Parathyroid adenoma (tissue), 2 donors: Measurements from ENCODE around the gene OSBPL3.
A peak's percentile ranks its signal among the peaks of the same experiment; 100 is the strongest.

Experiments
- H2AFZ ChIP-seq: fragments of 300-600 bp; sonication (generic); one replicate; pipeline ENCODE4 v1.7.0; 2017; ENCODE audit warnings: antibody characterized with exemption, mild to moderate bottlenecking
- H3K27ac ChIP-seq: fragments of 300-600 bp; sonication (generic); one replicate; pipeline ENCODE4 v1.7.0; 2017
- H3K27me3 ChIP-seq: fragments of 300-600 bp; sonication (generic); one replicate; pipeline ENCODE4 v1.7.0; 2017; ENCODE audit warnings: low read length; ENCODE audit not compliant: control insufficient read depth, insufficient read depth
- H3K36me3 ChIP-seq: fragments of 300-600 bp; sonication (generic); one replicate; pipeline ENCODE4 v1.7.0; 2017; ENCODE audit warnings: low read length; ENCODE audit not compliant: control insufficient read depth, insufficient read depth
- H3K4me1 ChIP-seq: fragments of 300-600 bp; sonication (generic); one replicate; pipeline ENCODE4 v1.7.0; 2017; ENCODE audit warnings: control low read depth
- H3K4me2 ChIP-seq: fragments of 300-600 bp; sonication (generic); one replicate; pipeline ENCODE4 v1.7.0; 2017; ENCODE audit warnings: low read length
- H3K4me3 ChIP-seq: fragments of 300-600 bp; sonication (generic); one replicate; pipeline ENCODE4 v1.7.0; 2017; ENCODE audit warnings: low read depth, low read length
- H3K79me2 ChIP-seq: fragments of 300-600 bp; sonication (generic); one replicate; pipeline ENCODE4 v1.7.0; 2017; ENCODE audit warnings: control low read depth
- H3K9ac ChIP-seq: fragments of 300-600 bp; sonication (generic); one replicate; pipeline ENCODE4 v1.7.0; 2017; ENCODE audit warnings: mild to moderate bottlenecking
- H3K9me3 ChIP-seq: fragments of 300-600 bp; sonication (generic); one replicate; pipeline ENCODE4 v1.7.0; 2017; ENCODE audit warnings: low read length; ENCODE audit not compliant: control insufficient read depth
- CTCF ChIP-seq: fragments of 300-600 bp; sonication (generic); IDR thresholded peaks from one replicate; pipeline ENCODE4 v1.7.0; 2017; ENCODE audit warnings: antibody characterized with exemption, mild to moderate bottlenecking
- donor health status: primary hyperparathyroidism.

The OSBPL3 gene

GRCh38 chr7:24829787-24830186, 150.2 kb downstream of the OSBPL3 start:
- Histone ChIP-seq H3K9me3 (no peaks in the 10 kb centered on the region), H3K4me1 (no peaks in the 10 kb centered on the region), H3K9ac (no peak overlapping the region), H3K27ac (no peak overlapping the region), H3K36me3 (no peaks in the 10 kb centered on the region), H2AFZ (no peak overlapping the region), H3K4me3 (no peak overlapping the region), H3K79me2 (no peaks in the 10 kb centered on the region), H3K27me3 (no peaks in the 10 kb centered on the region), H3K4me2 (no peak overlapping the region)
- TF ChIP-seq CTCF = no peak

- Histone ChIP-seq H3K36me3 (no peaks in the 10 kb centered on the region), H3K27me3 (no peaks in the 10 kb centered on the region), H3K9me3 (no peaks in the 10 kb centered on the region), H3K9ac (no peak overlapping the region), H3K27ac (peak overlapping the region; percentile 16), H2AFZ (no peak overlapping the region), H3K4me1 (no peaks in the 10 kb centered on the region), H3K4me3 (no peak overlapping the region), H3K79me2 (no peaks in the 10 kb centered on the region), H3K4me2 (no peak overlapping the region)
- TF ChIP-seq CTCF = no peak
Observed at GRCh38 chr7:24828891-24829661, 150.9 kb downstream of the OSBPL3 start.

- Histone ChIP-seq H2AFZ (no peak overlapping the region), H3K9ac (no peak overlapping the region), H3K27me3 (no peaks in the 10 kb centered on the region), H3K9me3 (no peaks in the 10 kb centered on the region), H3K4me2 (no peak overlapping the region), H3K4me3 (no peak overlapping the region), H3K27ac (no peak overlapping the region), H3K36me3 (no peaks in the 10 kb centered on the region), H3K79me2 (no peaks in the 10 kb centered on the region), H3K4me1 (no peaks in the 10 kb centered on the region)
- no peak for TF ChIP-seq CTCF
Observed at GRCh38 chr7:24827589-24827988, 152.4 kb downstream of the OSBPL3 start.

- H3K4me2 ChIP-seq = no peak overlapping the region
- H3K79me2 ChIP-seq = no peaks in the 10 kb centered on the region
- H3K27ac ChIP-seq = no peak overlapping the region
- H3K9ac ChIP-seq = no peak overlapping the region
- H3K9me3 ChIP-seq = no peaks in the 10 kb centered on the region
- H3K4me1 ChIP-seq = no peaks in the 10 kb centered on the region
- no peak overlapping the region for H2AFZ ChIP-seq
- TF ChIP-seq CTCF = no peak
- H3K27me3 ChIP-seq = no peaks in the 10 kb centered on the region
- no peak overlapping the region for H3K4me3 ChIP-seq
- H3K36me3 ChIP-seq = no peaks in the 10 kb centered on the region
Observed at GRCh38 chr7:24827027-24827426, 153.0 kb downstream of the OSBPL3 start.

- H3K4me1 ChIP-seq = no peaks in the 10 kb centered on the region
- H3K9ac ChIP-seq = no peak overlapping the region
- TF ChIP-seq CTCF = no peak
- no peaks in the 10 kb centered on the region for H3K27me3 ChIP-seq
- H3K27ac ChIP-seq = no peak overlapping the region
- H3K36me3 ChIP-seq = no peaks in the 10 kb centered on the region
- no peak overlapping the region for H2AFZ ChIP-seq
- no peaks in the 10 kb centered on the region for H3K79me2 ChIP-seq
- no peaks in the 10 kb centered on the region for H3K9me3 ChIP-seq
- no peak overlapping the region for H3K4me2 ChIP-seq
- H3K4me3 ChIP-seq = no peak overlapping the region
Observed at GRCh38 chr7:24826662-24827020, 153.3 kb downstream of the OSBPL3 start.
